IPS DF 4.7 (cell line): ENCODE results near the gene BTBD10.
A peak's percentile ranks its signal among the peaks of the same experiment; 100 is the strongest.

Experiments used
- DNase-seq: peaks from one replicate; pipeline ENCODE4 v3.0.0-alpha.2; 2013; ENCODE audit warnings: low spot score; ENCODE audit errors: extremely low read depth

Gene BTBD10

GRCh38 chr11:13375798-13376197 lies 87.2 kb downstream of the BTBD10 start:
- DNase-seq = no peak

- no peak for DNase-seq
Measured at GRCh38 chr11:13373216-13373615, 89.8 kb downstream of the BTBD10 start.

GRCh38 chr11:13368041-13368446 lies 95.0 kb downstream of the BTBD10 start:
- DNase-seq = no peak

GRCh38 chr11:13367115-13367514 lies 95.9 kb downstream of the BTBD10 start:
- no peak for DNase-seq

- DNase-seq = no peak
Measured at GRCh38 chr11:13366266-13367026, 96.6 kb downstream of the BTBD10 start.

- no peak for DNase-seq
Measured at GRCh38 chr11:13364388-13364787, 98.6 kb downstream of the BTBD10 start.

GRCh38 chr11:13362596-13363109 lies 100.4 kb downstream of the BTBD10 start:
- DNase-seq = no peak

- no peak for DNase-seq
Measured at GRCh38 chr11:13358596-13359270, 104.3 kb downstream of the BTBD10 start.

- no peak for DNase-seq
Measured at GRCh38 chr11:13357232-13357631, 105.8 kb downstream of the BTBD10 start.

GRCh38 chr11:13355191-13355590 lies 107.8 kb downstream of the BTBD10 start:
- DNase-seq = no peak

- DNase-seq = peak; percentile 58
Measured at GRCh38 chr11:13354335-13354734, 108.7 kb downstream of the BTBD10 start.

- no peak for DNase-seq
Measured at GRCh38 chr11:13352711-13353110, 110.3 kb downstream of the BTBD10 start.

GRCh38 chr11:13349581-13349980 lies 113.4 kb downstream of the BTBD10 start:
- no peak for DNase-seq

GRCh38 chr11:13349046-13349445 lies 114.0 kb downstream of the BTBD10 start:
- DNase-seq = no peak

GRCh38 chr11:13348305-13348704 lies 114.7 kb downstream of the BTBD10 start:
- no peak for DNase-seq

GRCh38 chr11:13347901-13348300 lies 115.1 kb downstream of the BTBD10 start:
- no peak for DNase-seq

- no peak for DNase-seq
Measured at GRCh38 chr11:13346470-13346869, 116.6 kb downstream of the BTBD10 start.

- DNase-seq = no peak
Measured at GRCh38 chr11:13344818-13345217, 118.2 kb downstream of the BTBD10 start.

GRCh38 chr11:13343931-13344717 lies 118.9 kb downstream of the BTBD10 start:
- peak; percentile 60 for DNase-seq

- no peak for DNase-seq
Measured at GRCh38 chr11:13343067-13343466, 120.0 kb downstream of the BTBD10 start.

GRCh38 chr11:13341026-13341425 lies 122.0 kb downstream of the BTBD10 start:
- DNase-seq = no peak
